ENCODE data around the gene WIPF2. TPM values are rescaled to one million over a fixed set of nuclear protein-coding genes. Genes with fewer than 3 reads are reported as not detected.

Gene WIPF2
- total RNA-seq, 2 donors from 2014 or later: 12.6 to 27.0 TPM

GRCh38 chr17:40173778-40174135, 45.3 kb upstream of the WIPF2 start:
- peaks cover 7% of the 10 kb centered on the region for H3K4me1 ChIP-seq (replicated peaks)
- intact Hi-C loops (cut with DNase I): no loop called here
- H3K9me3 ChIP-seq: no peaks in the 10 kb centered on the region
- no peak overlapping the region for H3K4me3 ChIP-seq
- H3K27ac ChIP-seq: no peak overlapping the region
- peaks cover 0 to 9% of the 10 kb centered on the region in 2 donors for H3K36me3 ChIP-seq
- TF ChIP-seq POLR2A (IDR thresholded peaks at IDR 0.05) (no peak), CTCF (IDR thresholded peaks at IDR 0.05) (no peak), POLR2AphosphoS5 (IDR thresholded peaks at IDR 0.05) (no peak)
- no peaks in the 10 kb centered on the region for H3K27me3 ChIP-seq (replicated peaks; ENCODE audit: insufficient read depth)
- no peak for DNase-seq (ENCODE audit: low spot score)
- 57% methylated on average over 3 of the region's 3 CpGs for WGBS

DNA sequence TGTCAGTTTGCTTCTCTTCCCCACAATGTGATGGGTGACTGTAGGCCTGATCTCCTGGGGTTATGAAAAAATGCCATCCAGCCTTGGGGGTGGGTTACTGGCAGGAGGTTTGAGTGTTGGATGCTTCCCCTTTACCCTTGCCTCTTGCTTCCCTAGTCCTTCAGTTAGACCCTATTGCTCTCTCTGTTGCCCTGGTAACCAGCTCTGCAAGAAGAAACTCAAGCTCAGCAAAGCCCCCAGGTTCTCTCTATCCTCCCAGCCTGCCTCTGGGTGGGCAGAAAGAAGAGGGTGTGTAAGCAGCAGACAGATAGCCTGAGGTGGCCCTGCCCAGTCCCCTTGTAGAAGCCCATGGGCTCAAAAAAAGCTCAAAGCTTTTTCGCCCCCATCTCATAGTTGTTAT, 44.6 kb upstream of the WIPF2 start:
- no peak for TF ChIP-seq CTCF (IDR thresholded peaks at IDR 0.05)
- TF ChIP-seq POLR2A (IDR thresholded peaks at IDR 0.05): no peak
- no peak for TF ChIP-seq POLR2AphosphoS5 (IDR thresholded peaks at IDR 0.05)
- Histone ChIP-seq H3K27me3 (replicated peaks; ENCODE audit: insufficient read depth) (no peaks in the 10 kb centered on the region), H3K9me3 (no peaks in the 10 kb centered on the region), H3K4me3 (no peak overlapping the region), H3K4me1 (replicated peaks) (peaks cover 7% of the 10 kb centered on the region), H3K36me3 (peaks cover 0 to 9% of the 10 kb centered on the region in 2 donors), H3K27ac (no peak overlapping the region)
- DNase-seq (ENCODE audit: low spot score): no peak
- intact Hi-C loops (cut with DNase I): no loop called here
- 100% methylated on average over 1 of the region's 1 CpG for WGBS

GRCh38 chr17:40175928-40176753, 43.0 kb upstream of the WIPF2 start:
- Histone ChIP-seq H3K4me1 (replicated peaks) (peaks cover 7% of the 10 kb centered on the region), H3K36me3 (peaks cover 0 to 8% of the 10 kb centered on the region in 2 donors), H3K9me3 (no peaks in the 10 kb centered on the region), H3K27ac (peak overlapping the region; percentile 66 to 67), H3K27me3 (replicated peaks; ENCODE audit: insufficient read depth) (no peaks in the 10 kb centered on the region), H3K4me3 (no peak overlapping the region)
- TF ChIP-seq POLR2AphosphoS5 (IDR thresholded peaks at IDR 0.05): peak; percentile 33
- TF ChIP-seq POLR2A (IDR thresholded peaks at IDR 0.05): no peak
- TF ChIP-seq CTCF (IDR thresholded peaks at IDR 0.05): no peak
- intact Hi-C loops (cut with DNase I): loop anchor here (5.0 kb wide), 1 partner anchor 149 kb away; no protein-coding TSS in a partner anchor
- WGBS: 65% methylated on average over 7 of the region's 7 CpGs
- DNase-seq (ENCODE audit: low spot score): peak; percentile 65

- intact Hi-C loops (cut with DNase I): loop anchor here (5.0 kb wide), 1 partner anchor 149 kb away; no protein-coding TSS in a partner anchor
- no peak for TF ChIP-seq POLR2AphosphoS5 (IDR thresholded peaks at IDR 0.05)
- TF ChIP-seq POLR2A (IDR thresholded peaks at IDR 0.05): peak; percentile 44
- TF ChIP-seq CTCF (IDR thresholded peaks at IDR 0.05): no peak
- H3K36me3 ChIP-seq: peaks cover 0 to 3% of the 10 kb centered on the region in 2 donors
- DNase-seq (ENCODE audit: low spot score): peak; percentile 81
- H3K9me3 ChIP-seq: no peaks in the 10 kb centered on the region
- H3K4me1 ChIP-seq (replicated peaks): peaks cover 7% of the 10 kb centered on the region
- H3K4me3 ChIP-seq: peak overlapping the region in 1 of 2 donors; percentile 50
- H3K27me3 ChIP-seq (replicated peaks; ENCODE audit: insufficient read depth): no peaks in the 10 kb centered on the region
- 42% methylated on average over 2 of the region's 2 CpGs for WGBS
- H3K27ac ChIP-seq: peak overlapping the region; percentile 66 to 67
Measured at GRCh38 chr17:40176754-40177110, 42.4 kb upstream of the WIPF2 start.
